HepG2 (cell line): ENCODE data around the gene THBS4. TPM values are rescaled to one million over a fixed set of nuclear protein-coding genes. Genes with fewer than 3 reads are reported as not detected.

Experiments
- ATAC-seq: fragments of 200-7000 bp; cut with Tn5 transposase; 3 replicates; pipeline ENCODE4 v1.9.1; 2020; ENCODE audit warnings: mild to moderate bottlenecking, moderate library complexity
- BruUV-seq: library from RNA; stranded (reverse); fragments of 400-500 nt; replicated peaks from 2 replicates; lab custom pipeline; 2021; lab: Mats Ljungman, UMichigan
- CTCF ChIA-PET: fragments of 300-600 bp; formaldehyde crosslinking; extraction: SDS; loops from one replicate; lab custom pipeline; 2021; ENCODE audit warnings: low total read pairs, inconsistent platforms, low intra/inter-chr PET ratio; lab: Yijun Ruan, JAX
- POLR2A ChIA-PET: fragments of 350-600 bp; sonication (Branson Sonifier 250); formaldehyde crosslinking; loops from one replicate; lab custom pipeline; 2020; ENCODE audit warnings: antibody characterized with exemption, inconsistent platforms; lab: Yijun Ruan, JAX
- DNase-seq: peaks from one replicate; pipeline ENCODE4 v3.0.0-alpha.2; 2015; ENCODE audit warnings: low spot score
- FAIRE-seq: peaks from 3 replicates; lab custom pipeline; 2011; peaks lifted over from hg19 to GRCh38; lab: Jason Lieb, UNC
- H2AFZ ChIP-seq: one replicate; pipeline ENCODE4 v1.6.1; 2011; ENCODE audit warnings: low read length, inconsistent platforms
- H3K27ac ChIP-seq: fragments of 300-600 bp; 3 replicates; pipeline ENCODE4 v1.8.0; 2011; ENCODE audit warnings: mixed run types, mild to moderate bottlenecking, mixed read lengths, low read length, inconsistent platforms; ENCODE audit not compliant: insufficient read depth; ENCODE audit errors: extremely low read length
- H3K27me3 ChIP-seq, 2 experiments: fragments of 200-600 bp in 1 of 2; 2 replicates in 1 of 2; 3 replicates in 1 of 2; pipeline versions ENCODE4 v1.6.0 to v1.8.0; 2011; ENCODE audit warnings: low read length in 2 of 2, mild to moderate bottlenecking in 2 of 2, moderate library complexity in 2 of 2, inconsistent platforms in 1 of 2; ENCODE audit not compliant: insufficient read depth in 2 of 2, control insufficient read depth in 1 of 2
- H3K36me3 ChIP-seq, 2 experiments: fragments of 200-600 bp in 1 of 2; replicated peaks in 1 of 2; 2 replicates in 1 of 2; 3 replicates in 1 of 2; pipeline versions ENCODE4 v1.5.1 to v1.8.0; 2011; ENCODE audit warnings: low read length in 2 of 2, inconsistent platforms in 1 of 2; ENCODE audit not compliant: insufficient read depth in 2 of 2, control insufficient read depth in 1 of 2
- H3K4me1 ChIP-seq: 2 replicates; pipeline ENCODE4 v1.5.1; 2012; ENCODE audit warnings: low read length, inconsistent platforms; ENCODE audit not compliant: insufficient read depth
- H3K4me2 ChIP-seq: 2 replicates; pipeline ENCODE4 v1.6.0; 2011; ENCODE audit warnings: low read depth, low read length, inconsistent platforms
- H3K4me3 ChIP-seq, 3 experiments: fragments of 200-600 bp in 1 of 3; sonication (generic), shearing (Covaris generic) in 1 of 3; replicated peaks in 1 of 3; 2 replicates each; pipeline ENCODE4 v1.5.1; 2011 to 2016; ENCODE audit warnings: low read length in 3 of 3, inconsistent platforms in 2 of 3, low read depth in 2 of 3, mild to moderate bottlenecking in 2 of 3, control low read depth in 1 of 3, mixed read lengths in 1 of 3; ENCODE audit not compliant: insufficient read depth in 1 of 3
- H3K79me2 ChIP-seq: one replicate; pipeline ENCODE4 v1.6.1; 2011; ENCODE audit warnings: low read length, inconsistent platforms; ENCODE audit not compliant: insufficient read depth
- H3K9ac ChIP-seq: 2 replicates; pipeline ENCODE4 v1.6.0; 2011; ENCODE audit warnings: mild to moderate bottlenecking, low read depth, low read length, inconsistent platforms; ENCODE audit not compliant: insufficient read depth
- H3K9me3 ChIP-seq: 2 replicates; pipeline ENCODE4 v1.5.1; 2012; ENCODE audit warnings: mild to moderate bottlenecking, low read length
- H4K20me1 ChIP-seq: 2 replicates; pipeline ENCODE4 v1.6.0; 2011; ENCODE audit warnings: inconsistent platforms, mild to moderate bottlenecking, low read length, moderate library complexity; ENCODE audit not compliant: insufficient read depth
- ARNTL ChIP-seq: sonication (generic); formaldehyde crosslinking; IDR thresholded peaks from 2 replicates; pipeline ENCODE4 v1.4.0; 2020; ENCODE audit warnings: mild to moderate bottlenecking, missing genetic modification reagents
- HOXA5 ChIP-seq: sonication (generic); formaldehyde crosslinking; IDR thresholded peaks from 2 replicates; pipeline ENCODE4 v1.4.0; 2020; ENCODE audit warnings: missing genetic modification reagents
- NFRKB ChIP-seq: fragments of 450-650 bp; IDR thresholded peaks from 2 replicates; pipeline ENCODE4 v1.6.1; 2017
- SRSF4 ChIP-seq: fragments of 200-400 bp; formaldehyde crosslinking; IDR thresholded peaks from one replicate; pipeline ENCODE4 v1.6.1; 2018; ENCODE audit warnings: mild to moderate bottlenecking, low read depth, low read length, moderate library complexity; ENCODE audit not compliant: poor library complexity, severe bottlenecking
- ZFP62 ChIP-seq: sonication (generic); formaldehyde crosslinking; IDR thresholded peaks from 2 replicates; pipeline ENCODE4 v1.4.0; 2020; ENCODE audit warnings: missing genetic modification reagents
- ZNF12 ChIP-seq: sonication (generic); formaldehyde crosslinking; IDR thresholded peaks from 2 replicates; pipeline ENCODE4 v1.5.0; 2020; ENCODE audit warnings: missing genetic modification reagents
- ZNF766 ChIP-seq: sonication (generic); formaldehyde crosslinking; IDR thresholded peaks from 2 replicates; pipeline ENCODE4 v1.5.0; 2020; ENCODE audit warnings: missing genetic modification reagents, borderline replicate concordance
- WGBS: methylation state at CpG from one replicate; pipeline ENCODE4 v1.1.6; 2017; ENCODE audit warnings: low lambda C conversion rate; 5-methylcytosine and 5-hydroxymethylcytosine counted together
- in situ Hi-C: cut with HindIII; loops from 2 replicates; pipeline ENCODE4 v1.10.0; 2017; ENCODE audit warnings: low pct_unique_long_range_greater_than_20kb; ENCODE audit not compliant: extremely low pct_ligation_motif_present
- intact Hi-C: fragments of 100-400 bp; cut with micrococcal nuclease; formaldehyde crosslinking; loops from one replicate; pipeline ENCODE4 v1.10.0; 2022; ENCODE audit not compliant: unreplicated experiment
- polyA plus RNA-seq, 8 experiments: library from polyadenylated mRNA; depleted of rRNA in 3 of 8; stranded (reverse) in 7 of 8; unstranded in 1 of 8; fragments of >200 nt; fragmentation: Illumina TruSeq in 4 of 8; extraction: Trizol in 4 of 8; gene quantifications; 2 replicates each; pipeline versions ENCODE4 v1.2.1 to v1.2.3, GENCODE V29; 2011 to 2016; ENCODE audit warnings: low read depth in 4 of 8, missing spikeins in 1 of 8, mixed read lengths in 1 of 8; ENCODE audit not compliant: insufficient read depth in 1 of 8
- total RNA-seq, 5 experiments: library from RNA; depleted of rRNA; stranded (reverse); fragments of >200 nt; fragmentation: Illumina TruSeq; extraction: Trizol; gene quantifications; 2 replicates each; pipeline ENCODE4 v1.2.3, GENCODE V29; 2016; ENCODE audit warnings: low read depth in 1 of 5
- TF ChIP-seq, protein P1 (sequence below): sonication (generic); formaldehyde crosslinking; IDR thresholded peaks from 2 replicates; pipeline ENCODE4 v1.5.0; 2020; ENCODE audit warnings: mild to moderate bottlenecking, missing genetic modification reagents, borderline replicate concordance
- TF ChIP-seq, protein P2 (sequence below): sonication (generic); formaldehyde crosslinking; IDR thresholded peaks from 2 replicates; pipeline ENCODE4 v1.5.0; 2020; ENCODE audit warnings: missing genetic modification reagents, mild to moderate bottlenecking, borderline replicate concordance
- TF ChIP-seq, protein P3 (sequence below): sonication (generic); formaldehyde crosslinking; IDR thresholded peaks from 2 replicates; pipeline ENCODE4 v1.9.0; 2021; ENCODE audit warnings: missing genetic modification reagents, borderline replicate concordance

Gene THBS4
- total and polyA plus RNA-seq, 2 of the 13 experiments (the other 11 are each of a cell fraction or from before 2014, with no cell fraction given) = 0.60 to 1.2 TPM

DNA sequence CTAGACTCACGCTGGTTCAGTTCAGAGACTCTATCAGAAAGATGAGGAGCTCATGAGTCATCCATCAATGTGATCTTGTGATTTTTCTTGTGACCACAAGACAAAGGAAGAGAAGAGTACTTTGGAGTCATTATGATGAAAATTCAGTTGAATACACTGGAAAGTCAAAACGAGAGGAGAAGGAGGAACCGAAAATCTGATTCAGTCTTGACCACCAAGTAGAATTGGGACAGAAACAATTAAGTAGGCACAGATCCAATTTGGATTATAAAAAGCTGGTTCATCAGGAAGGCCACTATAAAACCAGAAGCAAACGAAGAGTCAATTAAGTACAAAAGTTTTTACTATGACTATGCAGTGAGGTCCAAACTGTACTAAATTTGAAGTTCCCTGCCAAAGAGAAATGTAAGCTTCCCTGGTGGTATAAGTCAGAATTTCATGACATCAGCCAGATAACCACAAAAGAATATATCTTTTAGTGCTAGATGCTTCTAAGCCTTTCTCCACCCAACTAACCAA is 90.9 kb downstream of the THBS4 start (continued):
- TF ChIP-seq ZNF766 (CRISPR knock-in tag) = no peak
- no peak for TF ChIP-seq ZFP62 (CRISPR knock-in tag)
- TF ChIP-seq SRSF4 = no peak

DNA sequence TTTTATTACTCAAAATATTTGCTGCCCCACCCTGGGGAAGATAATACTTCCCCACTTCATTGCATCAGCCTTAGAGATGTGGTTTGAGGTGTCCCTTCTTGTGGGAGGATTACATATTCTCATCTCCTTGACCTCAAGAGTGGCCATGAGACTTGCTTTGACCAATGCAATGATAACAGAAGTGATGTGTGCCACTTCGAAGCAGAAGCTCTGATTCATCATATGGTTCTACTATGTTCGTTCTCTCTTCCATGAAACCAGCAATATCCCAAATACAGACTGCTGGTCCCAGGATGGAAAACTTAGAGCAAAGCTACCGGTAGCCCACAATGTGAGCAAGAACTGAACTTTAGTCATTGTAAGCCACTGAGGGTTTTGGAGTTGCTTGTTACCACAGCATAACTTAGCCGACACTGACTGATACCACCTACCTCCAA is 92.0 kb downstream of the THBS4 start:
- peaks cover 17% of the 10 kb centered on the region for H3K4me1 ChIP-seq
- DNase-seq = no peak
- H3K79me2 ChIP-seq = no peaks in the 10 kb centered on the region
- H3K27ac ChIP-seq = no peak overlapping the region
- in situ Hi-C loops = no loop called here
- no TSS peak for BruUV-seq
- H3K36me3 ChIP-seq = no peaks in the 10 kb centered on the region
- 0 out of 2 replicates have a peak, but pooled peaks cover 4% of the 10 kb centered on the region for H3K9me3 ChIP-seq
- no peak overlapping the region for H3K4me3 ChIP-seq
- TF ChIP-seq ARNTL (CRISPR knock-in tag) (no peak), ZNF12 (CRISPR knock-in tag) (peak; percentile 99), NFRKB (no peak), HOXA5 (CRISPR knock-in tag) (no peak)
- TF ChIP-seq, protein P1, sequence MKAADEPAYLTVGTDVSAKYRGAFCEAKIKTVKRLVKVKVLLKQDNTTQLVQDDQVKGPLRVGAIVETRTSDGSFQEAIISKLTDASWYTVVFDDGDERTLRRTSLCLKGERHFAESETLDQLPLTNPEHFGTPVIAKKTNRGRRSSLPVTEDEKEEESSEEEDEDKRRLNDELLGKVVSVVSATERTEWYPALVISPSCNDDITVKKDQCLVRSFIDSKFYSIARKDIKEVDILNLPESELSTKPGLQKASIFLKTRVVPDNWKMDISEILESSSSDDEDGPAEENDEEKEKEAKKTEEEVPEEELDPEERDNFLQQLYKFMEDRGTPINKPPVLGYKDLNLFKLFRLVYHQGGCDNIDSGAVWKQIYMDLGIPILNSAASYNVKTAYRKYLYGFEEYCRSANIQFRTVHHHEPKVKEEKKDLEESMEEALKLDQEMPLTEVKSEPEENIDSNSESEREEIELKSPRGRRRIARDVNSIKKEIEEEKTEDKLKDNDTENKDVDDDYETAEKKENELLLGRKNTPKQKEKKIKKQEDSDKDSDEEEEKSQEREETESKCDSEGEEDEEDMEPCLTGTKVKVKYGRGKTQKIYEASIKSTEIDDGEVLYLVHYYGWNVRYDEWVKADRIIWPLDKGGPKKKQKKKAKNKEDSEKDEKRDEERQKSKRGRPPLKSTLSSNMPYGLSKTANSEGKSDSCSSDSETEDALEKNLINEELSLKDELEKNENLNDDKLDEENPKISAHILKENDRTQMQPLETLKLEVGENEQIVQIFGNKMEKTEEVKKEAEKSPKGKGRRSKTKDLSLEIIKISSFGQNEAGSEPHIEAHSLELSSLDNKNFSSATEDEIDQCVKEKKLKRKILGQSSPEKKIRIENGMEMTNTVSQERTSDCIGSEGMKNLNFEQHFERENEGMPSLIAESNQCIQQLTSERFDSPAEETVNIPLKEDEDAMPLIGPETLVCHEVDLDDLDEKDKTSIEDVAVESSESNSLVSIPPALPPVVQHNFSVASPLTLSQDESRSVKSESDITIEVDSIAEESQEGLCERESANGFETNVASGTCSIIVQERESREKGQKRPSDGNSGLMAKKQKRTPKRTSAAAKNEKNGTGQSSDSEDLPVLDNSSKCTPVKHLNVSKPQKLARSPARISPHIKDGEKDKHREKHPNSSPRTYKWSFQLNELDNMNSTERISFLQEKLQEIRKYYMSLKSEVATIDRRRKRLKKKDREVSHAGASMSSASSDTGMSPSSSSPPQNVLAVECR (CRISPR knock-in tag) = no peak
- TF ChIP-seq, protein P2, sequence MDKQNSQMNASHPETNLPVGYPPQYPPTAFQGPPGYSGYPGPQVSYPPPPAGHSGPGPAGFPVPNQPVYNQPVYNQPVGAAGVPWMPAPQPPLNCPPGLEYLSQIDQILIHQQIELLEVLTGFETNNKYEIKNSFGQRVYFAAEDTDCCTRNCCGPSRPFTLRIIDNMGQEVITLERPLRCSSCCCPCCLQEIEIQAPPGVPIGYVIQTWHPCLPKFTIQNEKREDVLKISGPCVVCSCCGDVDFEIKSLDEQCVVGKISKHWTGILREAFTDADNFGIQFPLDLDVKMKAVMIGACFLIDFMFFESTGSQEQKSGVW (CRISPR knock-in tag) = no peak
- TF ChIP-seq, protein P3, sequence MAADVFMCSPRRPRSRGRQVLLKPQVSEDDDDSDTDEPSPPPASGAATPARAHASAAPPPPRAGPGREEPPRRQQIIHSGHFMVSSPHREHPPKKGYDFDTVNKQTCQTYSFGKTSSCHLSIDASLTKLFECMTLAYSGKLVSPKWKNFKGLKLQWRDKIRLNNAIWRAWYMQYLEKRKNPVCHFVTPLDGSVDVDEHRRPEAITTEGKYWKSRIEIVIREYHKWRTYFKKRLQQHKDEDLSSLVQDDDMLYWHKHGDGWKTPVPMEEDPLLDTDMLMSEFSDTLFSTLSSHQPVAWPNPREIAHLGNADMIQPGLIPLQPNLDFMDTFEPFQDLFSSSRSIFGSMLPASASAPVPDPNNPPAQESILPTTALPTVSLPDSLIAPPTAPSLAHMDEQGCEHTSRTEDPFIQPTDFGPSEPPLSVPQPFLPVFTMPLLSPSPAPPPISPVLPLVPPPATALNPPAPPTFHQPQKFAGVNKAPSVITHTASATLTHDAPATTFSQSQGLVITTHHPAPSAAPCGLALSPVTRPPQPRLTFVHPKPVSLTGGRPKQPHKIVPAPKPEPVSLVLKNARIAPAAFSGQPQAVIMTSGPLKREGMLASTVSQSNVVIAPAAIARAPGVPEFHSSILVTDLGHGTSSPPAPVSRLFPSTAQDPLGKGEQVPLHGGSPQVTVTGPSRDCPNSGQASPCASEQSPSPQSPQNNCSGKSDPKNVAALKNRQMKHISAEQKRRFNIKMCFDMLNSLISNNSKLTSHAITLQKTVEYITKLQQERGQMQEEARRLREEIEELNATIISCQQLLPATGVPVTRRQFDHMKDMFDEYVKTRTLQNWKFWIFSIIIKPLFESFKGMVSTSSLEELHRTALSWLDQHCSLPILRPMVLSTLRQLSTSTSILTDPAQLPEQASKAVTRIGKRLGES (CRISPR knock-in tag) = no peak
- H3K4me2 ChIP-seq = no peak overlapping the region
- H4K20me1 ChIP-seq = no peaks in the 10 kb centered on the region
- no peak for ATAC-seq
- CTCF ChIA-PET = no interaction called here
- no peaks in the 10 kb centered on the region for H3K27me3 ChIP-seq
- no peak overlapping the region for H2AFZ ChIP-seq
- no peak overlapping the region for H3K9ac ChIP-seq
- no peak for FAIRE-seq
- POLR2A ChIA-PET = no interaction called here
- intact Hi-C loops = no loop called here
- WGBS = 95% methylated on average over 4 of the region's 4 CpGs
